Measurements from ENCODE around the gene CLASP1.
"Not testable (repeated sequence)": the region's sequence is repeated elsewhere in the genome, so short reads cannot be mapped to it uniquely, and the experiment has no call there.

CLASP1 gene

DNA sequence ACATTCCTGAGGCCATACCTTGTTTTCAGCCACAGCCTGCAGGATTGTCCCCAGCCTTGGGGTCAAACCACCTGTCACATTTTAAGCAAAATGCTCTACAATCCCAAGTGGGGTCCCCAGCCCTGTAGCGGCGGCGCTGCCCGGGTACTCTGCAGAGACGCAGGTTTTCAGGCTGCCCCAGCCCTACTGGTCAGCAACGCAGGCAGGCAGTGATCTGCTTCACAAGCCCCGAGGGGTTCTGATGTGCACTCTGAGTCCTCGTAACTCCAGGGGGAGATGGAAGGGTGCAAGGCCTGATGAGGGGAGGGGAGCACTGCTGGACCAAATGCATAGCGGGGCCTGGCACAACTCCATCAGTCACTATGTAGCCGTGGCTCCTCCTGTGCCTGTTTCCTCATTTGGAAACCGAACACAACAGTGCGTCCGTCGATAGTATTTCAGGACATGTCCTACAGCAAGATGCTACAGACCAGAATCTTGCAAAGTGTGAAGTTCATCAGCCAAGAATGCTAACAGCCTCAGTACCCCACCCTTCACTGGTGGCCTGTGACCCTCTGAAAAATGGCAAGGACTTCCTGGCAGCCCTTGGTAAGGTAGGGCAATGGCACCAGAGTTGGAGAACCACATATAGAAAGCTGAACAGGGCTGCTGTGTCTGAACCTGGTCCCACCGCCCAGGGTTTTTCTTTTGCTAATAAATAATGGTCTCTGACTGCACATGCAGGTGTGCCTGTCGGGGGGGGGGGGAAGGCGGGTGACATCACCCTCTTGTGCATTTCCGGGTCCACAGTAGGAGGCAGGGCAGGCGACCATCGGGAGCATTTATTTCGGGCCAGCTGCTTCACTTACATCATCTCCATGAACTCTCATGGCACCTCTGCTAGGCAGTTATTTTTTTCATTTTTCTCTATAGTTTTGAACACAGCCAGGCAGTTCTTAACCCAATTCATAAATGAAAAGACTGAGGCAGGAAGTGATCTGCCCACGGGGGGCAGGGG is 313.7 kb downstream of the CLASP1 start:
- DNase-seq (ENCODE audit: extremely low read depth in 1 of 2, low read depth in 1 of 2): no peak

- no peak for DNase-seq (ENCODE audit: extremely low read depth in 1 of 2, low read depth in 1 of 2)
These were observed 314.5 kb downstream of the CLASP1 start for GRCh38 chr2:121334581-121335293.

- DNase-seq (ENCODE audit: extremely low read depth in 1 of 2, low read depth in 1 of 2): no peak
These were observed 315.3 kb downstream of the CLASP1 start for GRCh38 chr2:121333834-121334558.

GRCh38 chr2:121333231-121333630 is 316.0 kb downstream of the CLASP1 start:
- no peak for DNase-seq (ENCODE audit: extremely low read depth in 1 of 2, low read depth in 1 of 2)

- not testable (repeated sequence) for DNase-seq (ENCODE audit: extremely low read depth in 1 of 2, low read depth in 1 of 2)
These were observed 317.9 kb downstream of the CLASP1 start for GRCh38 chr2:121331324-121331723.

DNA sequence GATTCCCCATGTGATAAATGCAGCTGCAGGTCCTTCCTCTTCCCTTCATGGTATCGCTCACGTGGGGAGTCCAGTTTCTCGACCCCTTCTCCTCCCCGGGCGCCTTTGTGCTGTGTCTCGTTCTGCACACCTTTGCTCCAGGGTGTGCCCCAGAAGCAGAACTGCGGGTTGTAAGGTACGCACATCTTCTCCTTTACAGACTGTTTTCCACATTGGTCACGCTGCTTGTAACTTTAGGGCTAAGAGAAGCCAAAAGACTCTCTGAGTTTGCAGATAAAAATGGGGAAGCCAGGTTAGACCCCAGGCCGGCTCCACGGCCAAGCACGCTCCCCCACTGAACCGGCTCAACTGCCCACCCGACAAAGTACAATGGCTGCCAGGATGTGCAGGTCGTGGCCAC is 318.3 kb downstream of the CLASP1 start:
- no peak for DNase-seq (ENCODE audit: extremely low read depth in 1 of 2, low read depth in 1 of 2)

- DNase-seq (ENCODE audit: extremely low read depth in 1 of 2, low read depth in 1 of 2): no peak
These were observed 319.5 kb downstream of the CLASP1 start for GRCh38 chr2:121329786-121330185.

DNA sequence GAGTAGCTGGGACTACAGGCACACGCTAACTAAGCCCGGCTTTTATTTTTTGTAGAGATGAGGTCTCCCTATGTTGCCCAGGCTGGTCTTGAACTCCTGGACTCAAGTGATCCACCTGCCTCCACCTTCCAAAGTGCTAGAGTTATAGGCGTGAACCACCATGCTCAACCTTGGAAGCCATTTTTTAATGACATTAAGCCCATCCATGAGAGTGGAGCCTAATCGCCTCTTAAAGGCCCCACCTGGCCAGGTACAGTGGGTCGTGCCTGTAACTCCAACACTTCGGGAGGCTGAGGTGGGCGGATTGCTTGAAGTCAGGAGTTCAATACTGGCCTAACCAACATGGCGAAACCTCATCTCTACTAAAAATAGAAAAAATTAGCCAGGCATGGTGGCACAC is 322.6 kb downstream of the CLASP1 start:
- DNase-seq (ENCODE audit: extremely low read depth in 1 of 2, low read depth in 1 of 2): no peak

DNA sequence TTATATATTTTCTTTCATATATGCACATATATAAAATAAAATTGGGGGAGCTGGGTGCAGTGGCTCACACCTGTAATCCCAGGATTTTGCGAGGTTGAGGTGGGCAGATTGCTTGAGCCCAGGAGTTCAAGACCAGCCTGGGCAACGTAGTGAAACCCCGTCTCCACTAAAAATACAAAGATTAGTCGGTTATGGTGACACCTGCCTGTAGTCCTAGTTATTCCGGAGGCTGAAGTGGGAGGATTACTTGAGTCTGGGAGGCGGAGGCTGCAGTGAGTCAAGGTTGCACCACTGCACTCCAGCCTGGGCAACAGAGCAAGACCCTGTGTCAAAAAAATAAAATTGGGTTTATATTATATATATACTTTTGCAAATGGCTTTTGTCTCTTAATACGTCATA is 324.7 kb downstream of the CLASP1 start:
- DNase-seq (ENCODE audit: extremely low read depth in 1 of 2, low read depth in 1 of 2): no peak

DNA sequence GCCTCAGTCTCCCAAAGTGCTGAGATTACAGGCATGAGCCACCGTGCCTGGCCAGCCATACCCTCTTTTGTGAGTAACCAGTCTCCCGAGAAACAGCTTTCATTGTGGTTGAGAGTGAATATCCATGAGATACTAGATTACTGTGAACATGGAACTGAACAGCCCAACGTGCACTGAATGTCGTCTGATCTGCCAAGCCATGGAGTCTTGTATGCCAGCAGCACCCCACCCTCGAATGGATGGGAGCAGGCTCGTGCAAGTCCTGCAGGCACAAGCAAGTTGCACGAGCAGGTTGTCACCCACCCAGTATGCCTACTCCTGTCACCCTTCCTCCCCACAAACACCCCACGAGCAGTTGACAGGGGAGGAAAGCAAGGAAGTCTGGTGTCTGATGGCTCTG is 327.8 kb downstream of the CLASP1 start:
- DNase-seq (ENCODE audit: extremely low read depth in 1 of 2, low read depth in 1 of 2): no peak

- no peak for DNase-seq (ENCODE audit: extremely low read depth in 1 of 2, low read depth in 1 of 2)
These were observed 329.3 kb downstream of the CLASP1 start for GRCh38 chr2:121319941-121320340.

DNA sequence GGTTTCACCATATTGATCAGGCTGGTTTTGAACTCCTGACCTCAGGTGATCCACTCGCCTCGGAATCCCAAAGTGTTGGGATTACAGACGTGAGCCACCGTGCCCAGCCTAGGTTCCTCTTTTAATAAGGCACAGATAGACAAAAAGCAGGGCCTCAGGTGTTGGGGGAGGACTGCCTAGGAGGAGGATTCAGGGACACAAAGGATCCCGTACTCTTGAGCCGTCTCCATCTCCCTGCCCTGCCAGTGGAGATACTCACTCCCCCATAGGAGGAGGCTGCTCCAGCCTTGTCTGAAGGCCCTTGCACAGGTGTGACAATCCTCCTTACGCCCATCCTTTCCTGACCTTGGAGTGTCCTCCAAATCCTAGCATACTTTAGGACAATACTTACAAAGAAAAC is 332.3 kb downstream of the CLASP1 start:
- no peak for DNase-seq (ENCODE audit: extremely low read depth in 1 of 2, low read depth in 1 of 2)

DNA sequence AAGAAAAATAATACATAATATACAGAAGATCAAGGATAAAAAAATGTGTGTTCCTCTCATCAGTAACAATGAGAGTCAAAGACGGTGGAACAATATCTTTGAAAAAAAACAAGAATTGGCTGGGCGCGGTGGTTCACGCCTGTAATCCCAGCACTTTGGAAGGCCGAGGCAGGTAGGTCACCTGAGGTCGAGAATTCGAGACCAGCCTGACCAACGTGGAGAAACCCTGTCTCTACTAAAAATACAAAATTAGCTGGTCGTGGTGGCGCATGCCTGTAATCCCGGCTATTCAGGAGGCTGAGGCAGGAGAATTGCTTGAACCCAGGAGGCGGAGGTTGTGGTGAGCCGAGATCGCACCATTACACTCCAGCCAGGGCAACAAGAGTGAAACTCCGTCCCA is 335.6 kb downstream of the CLASP1 start:
- not testable (repeated sequence) for DNase-seq (ENCODE audit: extremely low read depth in 1 of 2, low read depth in 1 of 2)

DNA sequence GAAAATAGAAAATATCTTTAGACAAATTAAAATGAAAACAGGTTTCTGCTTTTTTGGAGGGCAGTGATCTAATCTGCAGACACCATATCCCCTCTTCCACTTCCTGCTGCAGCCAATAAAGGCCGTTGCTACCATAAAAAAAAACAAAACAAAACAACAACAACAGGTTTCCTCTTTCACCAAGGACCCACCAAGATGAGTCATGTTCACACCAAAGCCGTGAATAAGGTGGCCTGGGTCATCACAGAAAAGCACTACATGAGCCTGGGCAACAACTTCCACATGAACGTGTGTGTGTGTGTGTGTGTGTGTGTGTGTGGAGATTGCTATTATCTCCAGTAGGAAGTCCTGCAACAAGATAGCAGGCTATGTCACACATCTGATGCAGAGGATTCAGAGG is 339.5 kb downstream of the CLASP1 start:
- DNase-seq (ENCODE audit: extremely low read depth in 1 of 2, low read depth in 1 of 2): no peak

GRCh38 chr2:121309323-121309722 is 339.9 kb downstream of the CLASP1 start:
- DNase-seq (ENCODE audit: extremely low read depth in 1 of 2, low read depth in 1 of 2): no peak

DNA sequence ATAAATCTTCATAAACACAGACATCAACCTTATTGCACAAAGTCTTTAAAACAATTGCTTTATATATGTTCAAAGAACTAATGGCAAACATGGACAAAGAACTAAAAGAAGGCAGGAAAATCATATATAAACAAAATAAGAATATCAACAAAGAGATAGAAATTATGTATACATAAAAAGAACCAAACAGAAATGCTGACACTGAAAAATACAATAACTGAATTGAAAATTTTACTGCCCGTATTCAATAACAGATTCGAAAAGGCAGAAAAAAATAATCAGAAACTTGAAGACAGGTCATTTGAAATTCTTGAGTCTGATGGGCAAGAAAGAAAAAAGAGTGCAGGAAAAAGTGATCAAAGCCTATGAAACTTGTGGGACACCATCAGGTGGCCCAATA is 342.2 kb downstream of the CLASP1 start:
- no peak for DNase-seq (ENCODE audit: extremely low read depth in 1 of 2, low read depth in 1 of 2)

DNA sequence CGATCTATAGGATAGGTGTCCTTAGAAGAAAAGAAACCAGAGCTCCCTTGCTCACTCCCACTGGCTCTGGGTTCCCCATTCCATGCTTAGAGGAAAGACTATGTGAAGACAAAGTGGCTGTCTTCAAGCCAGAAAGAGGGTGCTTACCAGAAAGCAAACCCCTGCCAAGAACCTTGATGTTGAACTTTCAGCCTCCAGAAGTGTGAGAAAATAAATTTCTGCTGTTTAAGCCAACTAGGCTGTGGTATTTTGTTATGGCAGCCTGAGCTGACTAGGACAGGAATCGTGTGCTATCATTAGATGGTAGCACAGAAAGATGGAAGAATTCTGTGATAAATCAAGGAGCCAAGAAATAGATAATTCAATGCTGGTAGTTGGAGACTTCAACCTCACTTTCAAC is 344.3 kb downstream of the CLASP1 start:
- no peak for DNase-seq (ENCODE audit: extremely low read depth in 1 of 2, low read depth in 1 of 2)

DNA sequence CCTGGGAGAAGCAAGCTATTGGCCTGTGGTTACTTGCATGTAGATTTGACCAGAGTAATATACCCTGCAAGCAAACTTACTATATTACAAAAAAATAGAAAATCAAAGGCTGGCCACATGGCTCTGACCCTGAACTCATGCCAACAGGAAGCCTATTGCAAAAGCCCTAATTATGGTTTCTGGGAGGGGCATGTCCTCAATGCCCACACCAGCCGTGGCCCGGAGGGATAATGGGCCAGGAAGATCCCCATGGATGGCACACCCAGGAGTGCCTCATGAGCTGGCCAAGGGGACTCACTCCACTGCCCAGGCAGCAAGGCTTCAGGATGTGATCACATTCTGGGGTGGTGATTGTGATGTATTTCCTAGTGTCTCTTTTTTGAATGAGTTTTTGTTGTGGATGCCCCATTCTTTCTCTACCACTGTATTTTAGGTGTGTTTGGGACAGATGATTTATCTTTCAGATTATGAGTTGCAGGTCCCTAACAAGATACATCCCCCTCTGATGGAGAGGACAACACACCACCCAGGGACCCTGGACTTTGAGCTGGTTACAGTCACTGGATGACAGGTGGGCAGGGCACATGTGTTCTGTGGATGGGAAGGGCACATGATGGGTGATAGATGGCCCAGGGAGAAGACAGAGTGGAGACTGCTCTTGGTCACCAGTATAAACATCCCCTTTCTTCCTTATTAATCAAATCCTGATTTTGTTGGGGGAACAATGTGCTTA is 345.6 kb downstream of the CLASP1 start:
- DNase-seq (ENCODE audit: extremely low read depth in 1 of 2, low read depth in 1 of 2): no peak

- not testable (repeated sequence) for DNase-seq (ENCODE audit: extremely low read depth in 1 of 2, low read depth in 1 of 2)
These were observed 348.1 kb downstream of the CLASP1 start for GRCh38 chr2:121301190-121301589.

DNA sequence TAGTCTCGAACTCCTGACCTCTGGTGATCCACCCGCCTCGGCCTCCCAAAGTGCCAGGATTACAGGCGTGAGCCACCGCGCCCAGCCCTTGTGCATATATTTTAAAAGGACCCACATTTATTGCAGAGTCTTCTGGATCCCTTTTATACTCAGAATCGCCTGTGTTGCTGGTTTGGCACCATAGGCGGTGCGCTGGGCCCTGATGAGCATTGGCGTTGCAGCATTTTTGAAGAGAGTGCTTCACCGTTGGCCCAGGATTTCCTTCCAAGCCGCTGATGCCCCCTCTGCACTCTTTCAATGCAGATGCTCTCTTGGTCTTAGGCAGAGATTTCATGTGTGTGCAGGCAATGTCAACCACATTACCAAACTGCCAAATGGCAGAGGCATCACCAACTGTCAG is 350.8 kb downstream of the CLASP1 start:
- no peak for DNase-seq (ENCODE audit: extremely low read depth in 1 of 2, low read depth in 1 of 2)

DNA sequence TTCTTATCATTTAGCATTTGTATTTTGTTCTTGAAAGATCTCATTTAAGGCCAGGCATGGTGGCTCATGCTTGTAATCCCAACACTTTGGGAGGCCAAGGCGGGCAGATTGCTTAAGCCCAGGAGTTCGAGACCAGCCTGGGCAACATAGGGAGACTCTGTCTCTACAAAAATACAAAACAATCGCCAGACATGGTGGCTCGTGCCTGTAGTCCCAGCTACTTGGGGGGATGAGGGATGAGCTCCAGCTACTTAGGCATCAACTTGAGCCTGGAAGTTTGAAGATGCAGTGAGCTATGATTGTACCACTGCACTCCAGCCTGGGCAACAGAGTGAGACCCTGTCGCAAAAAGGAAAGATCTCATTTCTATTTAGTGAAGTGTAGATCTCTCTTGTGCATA is 351.4 kb downstream of the CLASP1 start:
- DNase-seq (ENCODE audit: extremely low read depth in 1 of 2, low read depth in 1 of 2): not testable (repeated sequence)

Data from activated CD8-positive, alpha-beta memory T cell treated with anti-CD3 and anti-CD28 coated beads for 1 hour (primary cell).